ENCODE measurements around the gene SPSB2. TPM values are rescaled to one million over a fixed set of nuclear protein-coding genes. Genes with fewer than 3 reads are reported as not detected.
A peak's percentile ranks its signal among the peaks of the same experiment; 100 is the strongest.

Gene SPSB2
- total and polyA plus RNA-seq, 2 experiments from 2014 or later: 12.3 to 13.5 TPM

DNA sequence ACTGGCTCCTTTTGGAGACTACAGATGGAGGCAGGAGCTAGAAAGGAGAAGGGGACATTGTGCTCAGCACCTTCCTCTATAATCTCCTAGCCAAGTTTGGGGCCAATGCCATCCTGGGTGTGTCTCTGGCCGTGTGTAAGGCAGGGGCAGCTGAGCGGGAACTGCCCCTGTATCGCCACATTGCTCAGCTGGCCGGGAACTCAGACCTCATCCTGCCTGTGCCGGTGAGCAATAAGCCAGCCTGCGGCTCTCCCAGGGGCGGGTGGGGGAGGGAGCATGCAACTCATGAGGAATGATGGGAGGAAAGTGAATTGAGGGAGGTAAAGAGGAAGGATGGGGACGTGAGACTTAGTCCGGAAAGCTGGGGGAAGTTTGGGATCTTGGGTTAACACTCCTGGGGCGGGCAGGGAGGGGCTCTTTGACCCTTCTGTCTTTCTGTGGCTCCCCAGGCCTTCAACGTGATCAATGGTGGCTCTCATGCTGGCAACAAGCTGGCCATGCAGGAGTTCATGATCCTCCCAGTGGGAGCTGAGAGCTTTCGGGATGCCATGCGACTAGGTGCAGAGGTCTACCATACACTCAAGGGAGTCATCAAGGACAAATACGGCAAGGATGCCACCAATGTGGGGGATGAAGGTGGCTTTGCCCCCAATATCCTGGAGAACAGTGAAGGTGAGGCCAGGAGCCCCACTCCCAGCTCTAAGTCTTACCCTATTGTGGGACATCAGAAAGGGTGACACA, 44.6 kb upstream of the SPSB2 start:
- TF ChIP-seq, protein P1, sequence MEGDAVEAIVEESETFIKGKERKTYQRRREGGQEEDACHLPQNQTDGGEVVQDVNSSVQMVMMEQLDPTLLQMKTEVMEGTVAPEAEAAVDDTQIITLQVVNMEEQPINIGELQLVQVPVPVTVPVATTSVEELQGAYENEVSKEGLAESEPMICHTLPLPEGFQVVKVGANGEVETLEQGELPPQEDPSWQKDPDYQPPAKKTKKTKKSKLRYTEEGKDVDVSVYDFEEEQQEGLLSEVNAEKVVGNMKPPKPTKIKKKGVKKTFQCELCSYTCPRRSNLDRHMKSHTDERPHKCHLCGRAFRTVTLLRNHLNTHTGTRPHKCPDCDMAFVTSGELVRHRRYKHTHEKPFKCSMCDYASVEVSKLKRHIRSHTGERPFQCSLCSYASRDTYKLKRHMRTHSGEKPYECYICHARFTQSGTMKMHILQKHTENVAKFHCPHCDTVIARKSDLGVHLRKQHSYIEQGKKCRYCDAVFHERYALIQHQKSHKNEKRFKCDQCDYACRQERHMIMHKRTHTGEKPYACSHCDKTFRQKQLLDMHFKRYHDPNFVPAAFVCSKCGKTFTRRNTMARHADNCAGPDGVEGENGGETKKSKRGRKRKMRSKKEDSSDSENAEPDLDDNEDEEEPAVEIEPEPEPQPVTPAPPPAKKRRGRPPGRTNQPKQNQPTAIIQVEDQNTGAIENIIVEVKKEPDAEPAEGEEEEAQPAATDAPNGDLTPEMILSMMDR (IDR thresholded peaks at IDR 0.05; ENCODE audit: low read depth, low read length): no peak
- DNase-seq (ENCODE audit: low read depth in 1 of 2, low spot score in 1 of 2): peak in 1 of 2 donors; percentile 62
- Histone ChIP-seq H3K4me3 (no peak overlapping the region), H3K4me1 (ENCODE audit: low read depth) (no peaks in the 10 kb centered on the region), H3K36me3 (peaks cover 9% of the 10 kb centered on the region), H3K27me3 (no peaks in the 10 kb centered on the region), H3K9me3 (ENCODE audit: low read depth) (no peaks in the 10 kb centered on the region), H3K27ac (no peak overlapping the region)

DNA sequence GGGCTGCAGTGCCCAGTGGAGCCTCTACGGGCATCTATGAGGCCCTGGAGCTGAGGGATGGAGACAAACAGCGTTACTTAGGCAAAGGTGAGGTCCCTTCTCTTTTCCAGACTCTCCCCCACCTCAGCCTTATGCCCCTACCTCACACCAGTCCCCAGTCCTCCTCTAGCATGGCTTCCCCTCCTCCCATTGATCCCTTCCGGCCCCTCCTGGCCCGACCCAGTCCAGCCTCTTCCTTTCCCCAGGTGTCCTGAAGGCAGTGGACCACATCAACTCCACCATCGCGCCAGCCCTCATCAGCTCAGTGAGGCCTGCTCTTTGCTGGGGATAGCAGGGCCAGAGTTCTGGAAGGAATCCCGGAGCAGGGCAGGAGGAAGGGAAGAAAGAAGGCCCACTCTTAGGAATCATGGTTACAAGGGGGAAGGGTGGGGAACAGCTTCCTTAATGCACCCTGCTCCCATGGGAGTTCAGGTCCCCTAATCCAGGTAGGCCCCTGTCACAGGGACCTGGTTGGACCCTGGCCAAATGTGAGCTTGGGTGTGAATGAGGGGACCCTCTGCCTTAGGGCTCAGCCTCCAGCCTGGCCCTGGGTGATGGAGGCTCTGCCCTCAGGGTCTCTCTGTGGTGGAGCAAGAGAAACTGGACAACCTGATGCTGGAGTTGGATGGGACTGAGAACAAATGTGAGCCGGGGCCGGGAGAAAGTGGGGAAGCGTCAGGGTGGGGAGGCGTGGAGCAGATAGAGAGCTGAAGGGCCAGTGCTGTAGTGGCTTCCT, 43.5 kb upstream of the SPSB2 start:
- TF ChIP-seq, protein P1 (IDR thresholded peaks at IDR 0.05; ENCODE audit: low read depth, low read length): no peak
- H3K27ac ChIP-seq: no peak overlapping the region
- no peak for DNase-seq (ENCODE audit: low read depth in 1 of 2, low spot score in 1 of 2)
- no peaks in the 10 kb centered on the region for H3K9me3 ChIP-seq (ENCODE audit: low read depth)
- no peaks in the 10 kb centered on the region for H3K4me1 ChIP-seq (ENCODE audit: low read depth)
- H3K36me3 ChIP-seq: peaks cover 4% of the 10 kb centered on the region
- no peak overlapping the region for H3K4me3 ChIP-seq
- no peaks in the 10 kb centered on the region for H3K27me3 ChIP-seq

DNA sequence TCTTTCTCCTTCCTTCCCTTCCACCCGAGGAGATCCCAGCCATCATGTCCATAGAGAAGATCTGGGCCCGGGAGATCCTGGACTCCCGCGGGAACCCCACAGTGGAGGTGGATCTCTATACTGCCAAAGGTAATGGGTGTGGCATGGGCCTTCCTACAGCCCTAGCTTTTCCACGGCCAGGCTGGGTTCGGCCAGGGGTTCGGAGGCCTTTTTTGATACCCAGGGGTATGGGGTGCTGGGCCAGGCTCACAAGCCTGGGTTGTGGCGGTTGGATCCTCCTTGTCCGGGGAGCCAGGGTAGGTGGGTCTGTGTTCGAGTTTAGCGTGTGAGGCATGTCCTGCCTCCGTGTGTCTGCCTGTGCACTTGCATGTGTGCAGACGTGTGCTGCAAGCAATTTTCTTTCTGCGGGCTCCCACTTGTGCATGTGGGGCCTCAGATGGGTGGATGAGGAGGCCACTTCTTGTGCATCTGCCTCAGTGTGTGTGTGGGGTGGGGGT, 42.7 kb upstream of the SPSB2 start:
- no peaks in the 10 kb centered on the region for H3K4me1 ChIP-seq (ENCODE audit: low read depth)
- no peak overlapping the region for H3K27ac ChIP-seq
- TF ChIP-seq, protein P1 (IDR thresholded peaks at IDR 0.05; ENCODE audit: low read depth, low read length): no peak
- peaks cover 2% of the 10 kb centered on the region for H3K36me3 ChIP-seq
- no peaks in the 10 kb centered on the region for H3K9me3 ChIP-seq (ENCODE audit: low read depth)
- H3K27me3 ChIP-seq: no peaks in the 10 kb centered on the region
- H3K4me3 ChIP-seq: no peak overlapping the region
- DNase-seq (ENCODE audit: low read depth in 1 of 2, low spot score in 1 of 2): no peak

DNA sequence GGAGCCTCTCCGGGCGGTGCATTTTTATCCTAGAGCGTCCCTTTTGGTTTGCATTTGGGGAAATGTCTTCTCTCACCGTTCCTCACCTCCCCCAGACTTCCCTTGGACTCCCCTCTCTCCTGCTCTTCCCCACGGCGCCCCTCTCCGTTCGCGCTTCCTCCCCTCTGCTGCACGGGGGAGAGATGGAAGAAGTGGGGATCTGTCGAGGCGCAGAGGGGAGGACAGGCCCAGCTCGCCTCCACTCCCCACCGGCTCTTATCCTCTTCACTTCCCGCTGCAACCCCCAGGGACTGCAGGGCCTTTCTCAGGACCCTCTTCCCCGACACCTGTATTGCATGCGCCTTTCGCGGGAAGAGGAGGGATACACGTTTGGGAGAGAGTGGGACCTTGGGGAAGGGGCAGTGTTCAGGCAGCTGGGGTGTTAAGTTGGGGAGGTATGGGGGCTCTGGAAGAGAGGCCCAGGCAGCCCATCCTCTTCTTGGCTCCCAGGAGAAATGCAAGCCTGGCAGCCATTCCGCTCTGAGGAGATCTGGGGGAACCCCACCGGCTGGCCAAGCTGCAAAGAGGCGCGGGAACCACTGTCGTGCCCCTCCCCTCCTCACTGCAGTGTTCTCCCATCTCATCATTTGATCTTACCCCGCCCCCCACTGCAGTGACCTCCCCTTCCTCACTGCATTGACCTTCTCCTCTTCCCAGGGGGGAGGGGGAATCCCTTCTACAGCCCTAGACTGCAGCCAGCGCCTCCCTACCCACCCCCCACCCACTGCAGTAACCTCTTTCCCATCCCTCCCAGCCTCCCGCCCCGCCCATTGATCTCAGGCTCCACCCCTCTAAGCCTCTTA, 42.1 kb upstream of the SPSB2 start:
- Histone ChIP-seq H3K36me3 (peaks cover 2% of the 10 kb centered on the region), H3K9me3 (ENCODE audit: low read depth) (no peaks in the 10 kb centered on the region), H3K4me3 (peak overlapping the region; percentile 69), H3K27me3 (no peaks in the 10 kb centered on the region), H3K27ac (no peak overlapping the region), H3K4me1 (ENCODE audit: low read depth) (no peaks in the 10 kb centered on the region)
- TF ChIP-seq, protein P1 (IDR thresholded peaks at IDR 0.05; ENCODE audit: low read depth, low read length): no peak
- DNase-seq (ENCODE audit: low read depth in 1 of 2, low spot score in 1 of 2): peak in 1 of 2 donors; percentile 27

DNA sequence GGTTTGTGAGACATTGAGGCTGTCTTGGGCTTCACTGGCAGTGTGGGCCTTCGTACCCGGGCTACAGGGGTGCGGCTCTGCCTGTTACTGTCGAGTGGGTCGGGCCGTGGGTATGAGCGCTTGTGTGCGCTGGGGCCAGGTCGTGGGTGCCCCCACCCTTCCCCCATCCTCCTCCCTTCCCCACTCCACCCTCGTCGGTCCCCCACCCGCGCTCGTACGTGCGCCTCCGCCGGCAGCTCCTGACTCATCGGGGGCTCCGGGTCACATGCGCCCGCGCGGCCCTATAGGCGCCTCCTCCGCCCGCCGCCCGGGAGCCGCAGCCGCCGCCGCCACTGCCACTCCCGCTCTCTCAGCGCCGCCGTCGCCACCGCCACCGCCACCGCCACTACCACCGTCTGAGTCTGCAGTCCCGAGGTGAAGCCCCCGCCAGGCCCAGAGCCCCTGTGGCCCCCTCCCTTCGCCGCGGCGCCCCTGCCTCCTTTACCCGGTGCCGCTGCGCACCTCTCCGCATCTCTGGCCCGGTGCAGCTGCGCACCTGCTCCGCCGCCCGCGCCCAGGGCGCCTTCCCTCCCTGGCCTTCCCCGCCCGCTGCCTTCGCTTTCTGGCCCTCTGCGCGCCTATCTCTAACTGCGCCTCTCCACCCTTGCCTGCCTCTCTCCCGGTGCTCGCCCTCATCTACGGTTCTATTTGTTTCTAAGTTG, 41.3 kb upstream of the SPSB2 start, which contains the start of gene ENO2:
ENO2 (plus strand) TSS at position 335 of the 701 bp plus-strand sequence. CDS start 1,253 bp downstream, outside the sequence.
- Histone ChIP-seq H3K27me3 (no peaks in the 10 kb centered on the region), H3K4me3 (peak within 1 kb of the TSS; percentile 69), H3K9me3 (ENCODE audit: low read depth) (no peaks in the 10 kb centered on the region), H3K4me1 (ENCODE audit: low read depth) (no peaks in the 10 kb centered on the region), H3K27ac (no peak within 1 kb of the TSS), H3K36me3 (peaks cover 2% of the 10 kb centered on the region)
- peak; percentile 66 to 80 for DNase-seq (ENCODE audit: low read depth in 1 of 2, low spot score in 1 of 2)
- TF ChIP-seq, protein P1 (IDR thresholded peaks at IDR 0.05; ENCODE audit: low read depth, low read length): no peak
